Coronary artery (tissue), 2 donors: Measurements from ENCODE around the gene TREML1.
"Not testable (repeated sequence)": the region's sequence is repeated elsewhere in the genome, so short reads cannot be mapped to it uniquely, and the experiment has no call there.

Experiments
- DNase-seq: peaks from one replicate; pipeline ENCODE4 v3.0.0-alpha.2; 2017; ENCODE audit warnings: low spot score
- H3K27ac ChIP-seq, 2 donors: fragments of 200-600 bp; sonication (generic); one replicate each; pipeline ENCODE4 v1.5.1; 2016 to 2019
- H3K4me3 ChIP-seq: fragments of 200-600 bp; sonication (generic); 2 replicates; pipeline ENCODE4 v1.5.1; 2016; ENCODE audit warnings: mild to moderate bottlenecking, moderate library complexity
- CTCF ChIP-seq: fragments of 200-600 bp; sonication (generic); IDR thresholded peaks from one replicate; pipeline ENCODE4 v1.5.1; 2019; ENCODE audit warnings: antibody characterized with exemption

The TREML1 gene

DNA sequence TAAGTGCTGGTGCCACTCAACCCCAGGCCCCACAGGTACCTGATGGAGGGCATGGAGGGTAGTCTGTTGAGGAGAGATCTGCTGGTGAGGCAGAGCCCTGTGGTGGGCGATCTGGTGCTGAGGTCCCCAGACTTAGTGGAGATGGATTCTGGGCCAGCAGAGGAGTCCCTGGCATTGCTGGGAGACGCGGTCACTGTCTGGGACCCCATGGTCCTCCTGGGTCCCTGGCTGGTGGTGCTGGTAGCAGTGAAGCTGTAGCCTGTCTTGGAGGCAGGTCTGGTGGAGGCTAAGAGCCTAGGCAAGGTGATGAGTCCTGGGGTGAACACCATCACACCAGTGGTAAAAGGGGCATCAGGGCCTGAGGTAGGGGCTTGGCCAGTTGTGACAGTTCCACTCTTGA, 40.2 kb upstream of the TREML1 start:
- DNase-seq, result no peak
- TF ChIP-seq CTCF, result no peak
- H3K27ac ChIP-seq, result no peak overlapping the region
- H3K4me3 ChIP-seq, result no peak overlapping the region

DNA sequence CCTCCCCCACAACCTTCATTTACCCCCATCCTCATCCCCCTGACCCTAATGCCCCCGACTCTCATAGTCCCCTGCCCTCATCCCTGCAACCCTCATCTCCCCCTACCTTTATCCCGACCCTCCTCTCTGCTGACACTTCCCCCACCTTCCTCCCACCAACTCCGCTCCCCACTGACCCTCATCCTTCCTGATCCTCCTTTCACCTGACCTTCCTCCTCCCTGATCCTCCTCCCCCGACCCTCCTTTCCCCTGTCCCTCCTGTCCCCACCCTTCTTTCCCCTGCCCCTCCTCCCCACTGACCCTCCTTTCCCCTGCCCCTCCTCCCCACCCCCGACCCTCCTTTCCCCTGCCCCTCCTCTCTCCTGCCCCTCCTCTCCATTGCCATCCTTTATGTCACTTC, 39.7 kb upstream of the TREML1 start:
- H3K4me3 ChIP-seq, result no peak overlapping the region
- H3K27ac ChIP-seq, result no peak overlapping the region
- DNase-seq, result no peak
- TF ChIP-seq CTCF, result no peak

DNA sequence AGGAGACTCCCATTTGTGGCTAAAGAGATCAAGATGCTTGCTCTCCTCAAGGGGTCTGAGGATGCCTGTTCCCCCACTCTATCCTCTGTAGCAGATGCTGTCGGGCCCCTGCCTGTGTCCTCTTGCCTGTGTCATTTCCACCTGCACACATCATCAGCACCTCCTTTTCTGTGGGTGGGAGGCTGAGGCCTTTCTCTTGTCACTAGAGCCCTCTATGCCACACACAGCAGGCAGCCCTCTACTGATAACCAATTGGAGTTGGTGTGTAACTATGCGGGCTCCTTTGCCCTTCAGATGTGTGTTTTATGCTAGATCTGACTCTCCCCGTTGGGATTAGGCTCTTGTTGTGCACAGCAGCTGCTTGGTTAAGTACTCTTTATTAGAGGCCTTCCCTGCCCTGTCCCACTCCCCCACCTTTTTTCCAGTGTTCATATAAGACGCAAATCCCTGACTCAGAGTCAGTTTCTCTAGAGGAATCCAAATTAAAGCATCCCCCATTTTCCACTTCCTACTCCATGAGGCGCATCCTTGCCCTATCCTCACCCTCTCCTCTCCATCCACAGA, 39.1 kb upstream of the TREML1 start:
- TF ChIP-seq CTCF, result no peak
- DNase-seq, result no peak
- no peak overlapping the region for H3K4me3 ChIP-seq
- no peak overlapping the region for H3K27ac ChIP-seq

- Histone ChIP-seq H3K27ac (no peak overlapping the region), H3K4me3 (no peak overlapping the region)
- DNase-seq, result no peak
- no peak for TF ChIP-seq CTCF
Observed at GRCh38 chr6:41191569-41191968, 37.4 kb upstream of the TREML1 start.

GRCh38 chr6:41190791-41191190, 36.6 kb upstream of the TREML1 start:
- no peak for DNase-seq
- no peak overlapping the region for H3K27ac ChIP-seq
- TF ChIP-seq CTCF, result no peak
- H3K4me3 ChIP-seq, result no peak overlapping the region

GRCh38 chr6:41189967-41190366, 35.8 kb upstream of the TREML1 start:
- H3K27ac ChIP-seq, result no peak overlapping the region
- TF ChIP-seq CTCF, result no peak
- DNase-seq, result no peak
- H3K4me3 ChIP-seq, result no peak overlapping the region

- not testable (repeated sequence) for H3K27ac ChIP-seq, DNase-seq, H3K4me3 ChIP-seq
Observed at GRCh38 chr6:41189046-41189445, 34.9 kb upstream of the TREML1 start.
